HG03139 (cell line): ENCODE results near the gene GPAT3.
"Not testable (repeated sequence)": the region's sequence is repeated elsewhere in the genome, so short reads cannot be mapped to it uniquely, and the experiment has no call there.

ENCODE experiments used
- ATAC-seq: cut with Tn5 transposase; IDR thresholded peaks from one replicate; pipeline ENCODE4 v1.9.1; 2021; ENCODE audit not compliant: unreplicated experiment

The GPAT3 gene

GRCh38 chr4:83548151-83548905 is 12.4 kb downstream of the GPAT3 start:
- ATAC-seq: peak; percentile 87

GRCh38 chr4:83552083-83552482 is 16.2 kb downstream of the GPAT3 start:
- ATAC-seq: no peak

DNA sequence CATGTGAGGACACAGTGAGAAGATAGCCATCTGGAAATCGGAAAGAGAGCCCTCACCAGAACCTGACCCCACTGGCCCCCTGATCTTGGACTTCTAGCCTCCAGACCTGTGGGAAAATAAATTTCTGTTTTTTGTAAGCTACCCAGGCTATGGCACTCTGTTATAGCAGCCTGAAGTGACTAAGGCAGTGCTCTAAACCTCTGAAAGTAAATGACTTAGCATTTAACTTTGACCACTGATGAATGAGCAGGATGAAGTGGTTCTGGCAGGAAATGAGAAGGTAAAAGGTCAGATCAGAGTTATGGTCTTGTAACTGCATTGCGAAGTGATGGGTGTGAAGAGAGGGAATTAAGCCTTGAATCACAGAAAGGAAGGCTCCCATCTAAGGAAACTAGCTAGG is 17.0 kb downstream of the GPAT3 start:
- ATAC-seq: peak; percentile 54

- no peak for ATAC-seq
Measured at GRCh38 chr4:83556006-83556707, 20.2 kb downstream of the GPAT3 start.

DNA sequence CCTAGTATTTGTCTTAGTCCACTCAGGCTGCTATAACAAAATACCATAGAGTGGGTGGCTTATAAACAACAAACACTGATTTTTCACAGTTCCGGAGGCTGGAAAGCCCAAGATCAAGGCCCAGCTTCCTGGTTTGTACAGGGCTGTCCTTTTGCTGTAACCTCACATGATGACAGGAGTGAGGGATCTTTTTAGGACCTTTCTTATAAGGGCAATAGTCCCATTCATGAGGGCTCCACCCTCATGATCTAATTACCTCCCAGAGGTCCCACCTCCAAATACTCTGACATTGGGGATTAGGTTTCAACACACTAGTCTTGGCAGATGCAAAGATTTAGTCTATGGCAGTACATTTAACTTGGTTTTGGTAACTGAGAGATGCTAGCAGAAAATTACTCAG is 20.9 kb downstream of the GPAT3 start:
- ATAC-seq: no peak

DNA sequence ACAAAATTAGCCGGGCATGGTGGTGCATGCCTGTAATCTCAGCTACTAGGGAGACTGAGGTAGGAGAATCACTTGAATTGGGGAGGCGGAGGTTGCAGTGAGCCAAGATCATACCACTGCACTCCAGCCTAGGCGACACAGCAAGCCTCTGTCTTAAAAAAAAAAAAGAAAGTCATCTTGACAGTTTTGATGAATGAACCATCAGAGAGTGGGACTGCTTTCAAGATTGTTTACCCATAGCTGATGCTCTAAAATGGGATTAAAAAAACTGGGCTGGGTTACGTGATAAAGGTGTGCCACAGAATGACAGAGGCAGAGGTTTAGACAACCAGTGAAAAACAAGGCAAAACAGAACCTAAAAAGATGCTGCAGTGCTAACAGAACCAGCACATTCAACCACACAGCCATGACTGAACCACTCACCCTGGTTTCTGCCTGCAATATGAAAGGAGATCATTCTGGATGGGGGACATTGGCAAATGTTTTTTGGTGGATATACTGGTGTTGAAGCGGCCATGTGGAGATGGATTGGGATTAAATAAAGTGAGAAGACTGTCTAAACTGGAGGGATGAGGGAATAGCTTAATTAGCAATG is 22.2 kb downstream of the GPAT3 start:
- ATAC-seq: no peak

DNA sequence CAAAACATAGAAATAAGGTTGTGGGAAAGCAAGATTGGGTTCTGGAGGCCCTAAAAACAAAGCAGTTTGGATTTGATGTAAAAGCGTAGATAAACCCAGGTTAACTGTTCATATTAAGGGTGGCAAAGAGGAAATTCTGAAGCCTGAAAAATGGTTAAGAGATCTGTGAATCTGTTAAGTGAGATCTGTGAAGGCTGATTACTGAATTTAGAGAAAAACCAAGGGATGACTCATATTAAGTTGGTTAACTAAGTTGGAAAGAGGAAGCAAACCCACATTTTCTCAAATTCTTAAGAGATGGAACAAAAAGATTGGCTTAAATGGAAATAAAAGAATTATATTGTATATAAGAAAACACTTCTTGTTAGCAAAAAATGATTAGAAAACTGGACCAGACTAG is 22.8 kb downstream of the GPAT3 start:
- ATAC-seq: no peak

DNA sequence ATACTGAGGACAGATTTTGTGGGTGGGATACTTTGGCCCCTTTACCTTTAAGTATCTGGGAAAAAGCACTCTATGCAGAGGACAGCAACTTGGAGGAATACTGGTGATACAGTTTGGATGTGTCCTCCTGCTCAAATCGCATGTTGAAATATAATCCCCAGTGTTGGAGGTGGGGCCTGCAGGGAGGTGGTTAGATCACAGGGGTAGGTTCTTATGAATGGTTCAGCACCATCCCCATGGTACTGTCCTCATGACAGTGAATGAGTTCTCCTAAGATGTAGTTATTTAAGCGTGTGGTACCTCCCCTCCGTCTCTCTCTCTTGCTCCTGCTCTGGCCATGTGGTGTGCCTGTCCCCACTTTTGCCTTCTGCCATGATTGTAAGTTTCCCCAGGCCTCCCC is 24.6 kb downstream of the GPAT3 start:
- ATAC-seq: no peak

GRCh38 chr4:83561381-83561780 is 25.5 kb downstream of the GPAT3 start:
- ATAC-seq: no peak

- peak; percentile 50 for ATAC-seq
Measured at GRCh38 chr4:83563998-83564397, 28.1 kb downstream of the GPAT3 start.

DNA sequence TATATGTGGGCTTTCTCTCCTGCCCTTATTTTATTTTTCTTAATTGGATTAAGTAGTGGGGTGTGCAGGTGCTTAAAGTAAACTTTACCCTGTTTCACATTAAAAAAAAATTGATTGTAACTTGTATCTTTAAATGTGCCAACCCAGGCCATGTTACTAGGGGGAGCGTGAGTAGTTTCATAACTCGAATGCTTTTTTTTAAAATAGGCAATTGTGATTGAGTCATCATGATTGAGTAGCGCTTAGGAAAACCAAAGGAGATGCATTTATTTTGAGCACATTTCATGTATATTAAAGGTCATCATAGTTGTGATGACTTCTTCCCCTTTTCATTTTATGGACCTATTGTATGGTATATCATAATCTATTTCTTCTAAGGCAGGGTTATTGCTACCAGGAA is 32.2 kb downstream of the GPAT3 start:
- no peak for ATAC-seq

GRCh38 chr4:83569429-83569828 is 33.5 kb downstream of the GPAT3 start:
- no peak for ATAC-seq

- no peak for ATAC-seq
Measured at GRCh38 chr4:83569987-83570386, 34.1 kb downstream of the GPAT3 start.

GRCh38 chr4:83572848-83573247 is 36.9 kb downstream of the GPAT3 start:
- no peak for ATAC-seq

GRCh38 chr4:83574247-83574646 is 38.3 kb downstream of the GPAT3 start:
- ATAC-seq: no peak

GRCh38 chr4:83576237-83576636 is 40.3 kb downstream of the GPAT3 start:
- ATAC-seq: not testable (repeated sequence)

GRCh38 chr4:83581411-83582288 is 45.7 kb downstream of the GPAT3 start:
- peak; percentile 72 for ATAC-seq

- ATAC-seq: peak; percentile 59
Measured at GRCh38 chr4:83582289-83582785, 46.4 kb downstream of the GPAT3 start.

DNA sequence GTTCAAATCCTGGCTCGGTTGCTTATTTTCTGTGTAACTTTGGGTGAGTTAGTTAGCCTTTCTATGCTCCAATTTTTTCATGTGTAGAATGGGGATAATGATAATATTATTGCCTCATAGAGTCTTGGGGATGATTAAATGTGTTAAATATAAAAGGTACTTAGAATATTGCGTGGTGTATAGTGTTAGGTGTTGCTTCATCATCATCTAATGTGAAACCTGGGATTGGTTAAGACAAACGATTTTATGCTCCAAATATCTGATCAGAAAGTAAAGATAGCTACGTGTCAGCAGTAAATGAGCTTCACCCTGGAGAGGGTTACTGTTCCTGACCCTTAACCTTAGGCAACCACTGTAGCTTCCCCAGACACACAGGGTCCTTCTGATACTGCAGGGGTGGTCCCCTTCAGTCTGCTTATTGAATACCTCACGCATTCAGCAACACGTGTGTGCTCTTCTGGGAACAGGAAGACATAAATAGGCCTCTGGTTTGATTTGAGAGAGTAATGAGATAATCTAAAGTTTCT is 50.1 kb downstream of the GPAT3 start:
- ATAC-seq: no peak

DNA sequence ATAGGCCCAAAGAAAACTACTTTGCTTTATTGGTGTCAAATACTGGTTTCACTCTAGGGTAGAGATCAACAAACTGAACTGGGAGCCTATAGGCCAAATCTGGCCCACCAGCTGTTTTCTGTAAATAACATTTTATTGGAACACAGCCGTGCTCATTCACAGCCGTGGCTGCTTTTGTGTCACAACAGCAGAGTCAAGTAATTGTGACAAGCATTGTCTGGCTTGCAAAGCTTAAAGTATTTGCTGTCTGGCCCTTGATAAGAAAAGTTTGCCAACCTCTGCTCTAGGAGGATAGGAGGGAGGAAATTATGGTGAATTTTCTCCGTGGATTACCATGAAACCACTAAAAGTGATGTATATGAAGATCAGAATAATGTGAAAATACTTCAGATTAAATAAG is 53.4 kb downstream of the GPAT3 start:
- no peak for ATAC-seq

DNA sequence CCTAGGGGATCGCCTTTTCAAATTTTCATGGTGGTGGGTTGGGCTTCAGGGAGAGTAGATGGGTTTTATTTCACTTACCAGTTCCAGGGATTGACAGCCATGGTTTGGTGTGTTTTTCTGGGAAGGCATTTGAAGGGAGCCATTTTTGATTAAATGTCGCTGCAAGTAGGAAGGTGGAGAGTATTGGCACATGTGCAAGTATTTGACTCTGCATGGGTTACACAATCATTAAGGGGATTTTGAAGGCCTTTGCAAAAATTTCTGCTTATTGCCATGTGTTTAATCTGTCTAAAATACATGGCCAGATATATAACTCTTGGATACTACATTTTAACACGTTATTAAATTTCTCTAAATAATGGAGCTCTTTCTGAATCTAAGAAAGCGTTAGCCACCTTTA is 55.1 kb downstream of the GPAT3 start:
- ATAC-seq: no peak
